H9 (cell line): Measurements from ENCODE around the gene BRD1. TPM values are rescaled to one million over a fixed set of nuclear protein-coding genes. Genes with fewer than 3 reads are reported as not detected.
A peak's percentile ranks its signal among the peaks of the same experiment; 100 is the strongest.

Experiments
- DNase-seq: peaks from one replicate; pipeline ENCODE4 v3.0.0-alpha.2; 2017
- H2AFZ ChIP-seq: one replicate; pipeline ENCODE4 v1.6.1; 2013; ENCODE audit warnings: mild to moderate bottlenecking, low read length, control low read depth, moderate library complexity
- H2AK5ac ChIP-seq: 2 replicates; pipeline ENCODE4 v1.6.1; 2013; ENCODE audit warnings: low read length, control low read depth, mixed read lengths; ENCODE audit not compliant: insufficient read length
- H2BK120ac ChIP-seq: one replicate; pipeline ENCODE4 v1.6.1; 2013; ENCODE audit warnings: low read depth, mild to moderate bottlenecking, low read length, control low read depth, inconsistent platforms; ENCODE audit not compliant: poor library complexity, severe bottlenecking
- H2BK12ac ChIP-seq: 2 replicates; pipeline ENCODE4 v1.6.1; 2013; ENCODE audit warnings: low read length, control low read depth, mixed read lengths, low read depth; ENCODE audit not compliant: insufficient read length
- H2BK15ac ChIP-seq: 2 replicates; pipeline ENCODE4 v1.6.1; 2013; ENCODE audit warnings: low read depth, low read length, control low read depth
- H2BK20ac ChIP-seq: one replicate; pipeline ENCODE4 v1.6.1; 2013; ENCODE audit warnings: low read depth, mild to moderate bottlenecking, low read length, control low read depth, inconsistent platforms; ENCODE audit not compliant: poor library complexity, severe bottlenecking
- H2BK5ac ChIP-seq: 2 replicates; pipeline ENCODE4 v1.6.1; 2013; ENCODE audit warnings: low read length, control low read depth, mixed read lengths; ENCODE audit not compliant: insufficient read length
- H3K14ac ChIP-seq: 2 replicates; pipeline ENCODE4 v1.6.1; 2013; ENCODE audit warnings: low read length, control low read depth; ENCODE audit not compliant: insufficient read depth
- H3K18ac ChIP-seq: 2 replicates; pipeline ENCODE4 v1.6.1; 2013; ENCODE audit warnings: low read depth, mild to moderate bottlenecking, mixed read lengths, low read length, control low read depth; ENCODE audit not compliant: insufficient read length
- H3K23ac ChIP-seq: 2 replicates; pipeline ENCODE4 v1.6.1; 2013; ENCODE audit warnings: low read length, control low read depth, mixed read lengths, low read depth; ENCODE audit not compliant: insufficient read length
- H3K23me2 ChIP-seq: 2 replicates; pipeline ENCODE4 v1.6.1; 2013; ENCODE audit warnings: low read depth, mild to moderate bottlenecking, mixed read lengths, low read length, control low read depth; ENCODE audit not compliant: insufficient read length, poor library complexity, severe bottlenecking
- H3K27ac ChIP-seq: 2 replicates; pipeline ENCODE4 v1.5.1; 2013; ENCODE audit warnings: low read length, control low read depth, mixed read lengths, low read depth; ENCODE audit not compliant: insufficient read length
- H3K27me3 ChIP-seq: 2 replicates; pipeline ENCODE4 v1.6.1; 2013; ENCODE audit warnings: low read length, control low read depth, inconsistent platforms; ENCODE audit not compliant: insufficient read depth
- H3K4ac ChIP-seq: 2 replicates; pipeline ENCODE4 v1.6.1; 2013; ENCODE audit warnings: low read depth, mild to moderate bottlenecking, control low read depth, inconsistent platforms, low read length, moderate library complexity
- H3K4me1 ChIP-seq: 2 replicates; pipeline ENCODE4 v1.6.1; 2013; ENCODE audit warnings: low read length, control low read depth, inconsistent platforms; ENCODE audit not compliant: insufficient read depth
- H3K4me2 ChIP-seq: 2 replicates; pipeline ENCODE4 v1.6.1; 2013; ENCODE audit warnings: low read length, control low read depth, mixed read lengths; ENCODE audit not compliant: insufficient read length, insufficient read depth
- H3K56ac ChIP-seq: 2 replicates; pipeline ENCODE4 v1.6.1; 2013; ENCODE audit warnings: low read depth, mild to moderate bottlenecking, mixed read lengths, low read length, control low read depth; ENCODE audit not compliant: insufficient read length
- H3K79me1 ChIP-seq: 2 replicates; pipeline ENCODE4 v1.6.1; 2013; ENCODE audit warnings: low read depth, mild to moderate bottlenecking, moderate library complexity, low read length, control low read depth, inconsistent platforms; ENCODE audit not compliant: insufficient read depth, poor library complexity, severe bottlenecking
- H3K79me2 ChIP-seq: 2 replicates; pipeline ENCODE4 v1.6.1; 2013; ENCODE audit warnings: low read length, control low read depth, inconsistent platforms; ENCODE audit not compliant: insufficient read depth
- H3K9ac ChIP-seq: 2 replicates; pipeline ENCODE4 v1.6.1; 2013; ENCODE audit warnings: low read length, control low read depth, mixed read lengths; ENCODE audit not compliant: insufficient read length; ENCODE audit errors: extremely low read depth
- H3K9me3 ChIP-seq: one replicate; pipeline ENCODE4 v1.6.1; 2013; ENCODE audit warnings: low read depth, low read length, inconsistent platforms; ENCODE audit not compliant: control insufficient read depth
- H3T11ph ChIP-seq: one replicate; pipeline ENCODE4 v1.6.1; 2013; ENCODE audit warnings: mild to moderate bottlenecking, low read length, control low read depth, inconsistent platforms
- H4K20me1 ChIP-seq: one replicate; pipeline ENCODE4 v1.6.1; 2013; ENCODE audit not compliant: control insufficient read depth, insufficient read length, insufficient read depth
- H4K5ac ChIP-seq: 2 replicates; pipeline ENCODE4 v1.6.1; 2013; ENCODE audit warnings: low read depth, mild to moderate bottlenecking, mixed read lengths, low read length, control low read depth; ENCODE audit not compliant: insufficient read length
- H4K8ac ChIP-seq: replicated peaks from 2 replicates; pipeline ENCODE4 v1.6.1; 2013; ENCODE audit warnings: low read length, control low read depth, mixed read lengths, low read depth; ENCODE audit not compliant: insufficient read length
- H4K91ac ChIP-seq: 2 replicates; pipeline ENCODE4 v1.6.1; 2013; ENCODE audit warnings: low read depth, mild to moderate bottlenecking, moderate library complexity, mixed read lengths, low read length, control low read depth; ENCODE audit not compliant: insufficient read length
- H3K27ac Mint-ChIP-seq, 3 experiments: 2 replicates in 2 of 3; 3 replicates in 1 of 3; pipeline ENCODE4 v1.8.0; 2020 to 2021; ENCODE audit warnings: mixed read lengths in 3 of 3, mild to moderate bottlenecking in 1 of 3, moderate library complexity in 1 of 3
- H3K27me3 Mint-ChIP-seq: 2 replicates; pipeline ENCODE4 v1.8.0; 2021; ENCODE audit warnings: low read depth, mild to moderate bottlenecking, moderate library complexity, mixed read lengths
- H3K36me3 Mint-ChIP-seq, 3 experiments: 2 replicates in 2 of 3; 3 replicates in 1 of 3; pipeline ENCODE4 v1.8.0; 2020 to 2021; ENCODE audit warnings: low read depth in 3 of 3, mixed read lengths in 3 of 3; ENCODE audit not compliant: insufficient read depth in 1 of 3
- H3K4me1 Mint-ChIP-seq, 2 experiments: 2 replicates each; pipeline ENCODE4 v1.8.0; 2020; ENCODE audit warnings: mixed read lengths in 2 of 2
- H3K4me3 Mint-ChIP-seq, 2 experiments: 2 replicates in 1 of 2; 3 replicates in 1 of 2; pipeline ENCODE4 v1.8.0; 2020 to 2021; ENCODE audit warnings: mild to moderate bottlenecking in 2 of 2, mixed read lengths in 2 of 2, moderate library complexity in 1 of 2
- H3K9me3 Mint-ChIP-seq, 2 experiments: 2 replicates in 1 of 2; 3 replicates in 1 of 2; pipeline ENCODE4 v1.8.0; 2020; ENCODE audit warnings: mild to moderate bottlenecking in 2 of 2, mixed read lengths in 2 of 2, moderate library complexity in 1 of 2
- WGBS: extraction: QIAGEN DNeasy Blood & Tissue Kit; methylation state at CpG from one replicate; pipeline ENCODE4 v1.1.7; 2013; ENCODE audit warnings: missing lambda C conversion rate, low lambda C conversion rate, mixed read lengths; ENCODE audit not compliant: insufficient read length; ENCODE audit errors: extremely low coverage; 5-methylcytosine and 5-hydroxymethylcytosine counted together
- total RNA-seq: library from RNA; stranded (reverse); gene quantifications from 2 replicates; pipeline ENCODE4 v1.2.1, GENCODE V29; 2021
- TF ChIP-seq, protein P1 (sequence below): fragments of 200-600 bp; sonication (generic); conservative IDR thresholded peaks from 3 replicates; pipeline ENCODE4 v1.8.0; 2021; ENCODE audit warnings: antibody characterized with exemption, mild to moderate bottlenecking

The BRD1 gene
- total RNA-seq, 1 experiment from 2014 or later: 51.3 TPM

DNA sequence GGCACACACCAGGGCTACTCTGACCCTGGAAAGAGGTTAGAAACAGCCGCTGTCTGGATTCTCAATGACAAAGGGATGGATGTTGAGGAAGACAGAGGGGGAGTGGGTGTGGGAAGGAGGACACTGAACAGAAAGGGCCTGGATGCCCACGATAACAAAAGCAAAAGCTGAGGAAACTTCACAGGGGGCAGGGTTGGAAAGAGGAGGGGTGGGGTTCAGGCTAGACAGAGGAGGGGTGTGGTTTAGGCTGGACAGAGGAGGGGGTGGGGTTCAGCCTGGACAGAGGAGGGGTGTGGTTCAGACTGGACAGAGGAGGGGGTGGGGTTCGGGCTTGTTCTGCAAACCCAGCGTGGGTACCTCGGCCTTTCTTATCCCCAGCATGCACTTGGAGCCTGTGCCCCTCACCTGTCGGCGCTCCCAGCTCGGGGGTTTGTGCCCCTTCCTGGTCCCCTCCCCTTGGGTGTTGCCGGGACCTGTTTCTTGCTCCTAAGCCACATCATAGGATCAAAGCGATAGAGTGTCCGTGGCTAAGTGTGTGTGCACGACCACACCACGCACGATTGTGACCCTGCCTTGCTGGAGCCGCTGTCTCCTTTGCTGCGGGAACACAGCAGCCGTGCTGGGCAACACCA is 75.6 kb downstream of the BRD1 start:
- Histone ChIP-seq H2BK20ac (no peak overlapping the region), H3K27ac (no peak overlapping the region), H3K4me2 (no peak overlapping the region), H3K56ac (no peak overlapping the region), H2BK120ac (no peak overlapping the region), H3K79me1 (no peaks in the 10 kb centered on the region), H3K4ac (no peak overlapping the region), H3K23me2 (no peaks in the 10 kb centered on the region), H3K4me1 (peaks cover 2% of the 10 kb centered on the region; the same call in 1 of the 2 replicates), H4K91ac (no peak overlapping the region), H4K8ac (no peak overlapping the region), H3K9me3 (no peaks in the 10 kb centered on the region), H2AFZ (no peak overlapping the region), H2BK5ac (no peak overlapping the region), H3K27me3 (no peaks in the 10 kb centered on the region), H3T11ph (no peak overlapping the region), H3K18ac (no peak overlapping the region), H4K20me1 (peaks cover 3% of the 10 kb centered on the region), H2BK12ac (no peak overlapping the region), H4K5ac (no peak overlapping the region), H3K14ac (no peak overlapping the region), H3K23ac (no peak overlapping the region), H3K9ac (no peak overlapping the region), H2AK5ac (no peak overlapping the region), H3K79me2 (no peaks in the 10 kb centered on the region), H2BK15ac (no peak overlapping the region)
- Mint-ChIP-seq H3K27me3 (peaks cover 5% of the 10 kb centered on the region; the same call in 1 of the 2 replicates), H3K27ac (no peak overlapping the region), H3K4me1 (peaks cover 7 to 18% of the 10 kb centered on the region in 2 experiments), H3K9me3 (peaks cover 8 to 16% of the 10 kb centered on the region in 2 experiments; a peak in 4 of 5 replicates), H3K4me3 (no peak overlapping the region), H3K36me3 (peaks cover 0 to 4% (median 1%) of the 10 kb centered on the region in 3 experiments; a peak in 4 of 7 replicates)
- peak; percentile 20 for DNase-seq
- WGBS: no CpG with 5 or more reads among the region's 17 CpGs
- TF ChIP-seq, protein P1, sequence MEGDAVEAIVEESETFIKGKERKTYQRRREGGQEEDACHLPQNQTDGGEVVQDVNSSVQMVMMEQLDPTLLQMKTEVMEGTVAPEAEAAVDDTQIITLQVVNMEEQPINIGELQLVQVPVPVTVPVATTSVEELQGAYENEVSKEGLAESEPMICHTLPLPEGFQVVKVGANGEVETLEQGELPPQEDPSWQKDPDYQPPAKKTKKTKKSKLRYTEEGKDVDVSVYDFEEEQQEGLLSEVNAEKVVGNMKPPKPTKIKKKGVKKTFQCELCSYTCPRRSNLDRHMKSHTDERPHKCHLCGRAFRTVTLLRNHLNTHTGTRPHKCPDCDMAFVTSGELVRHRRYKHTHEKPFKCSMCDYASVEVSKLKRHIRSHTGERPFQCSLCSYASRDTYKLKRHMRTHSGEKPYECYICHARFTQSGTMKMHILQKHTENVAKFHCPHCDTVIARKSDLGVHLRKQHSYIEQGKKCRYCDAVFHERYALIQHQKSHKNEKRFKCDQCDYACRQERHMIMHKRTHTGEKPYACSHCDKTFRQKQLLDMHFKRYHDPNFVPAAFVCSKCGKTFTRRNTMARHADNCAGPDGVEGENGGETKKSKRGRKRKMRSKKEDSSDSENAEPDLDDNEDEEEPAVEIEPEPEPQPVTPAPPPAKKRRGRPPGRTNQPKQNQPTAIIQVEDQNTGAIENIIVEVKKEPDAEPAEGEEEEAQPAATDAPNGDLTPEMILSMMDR: no peak
